ENCODE results near the gene RASA1.

RASA1 gene

DNA sequence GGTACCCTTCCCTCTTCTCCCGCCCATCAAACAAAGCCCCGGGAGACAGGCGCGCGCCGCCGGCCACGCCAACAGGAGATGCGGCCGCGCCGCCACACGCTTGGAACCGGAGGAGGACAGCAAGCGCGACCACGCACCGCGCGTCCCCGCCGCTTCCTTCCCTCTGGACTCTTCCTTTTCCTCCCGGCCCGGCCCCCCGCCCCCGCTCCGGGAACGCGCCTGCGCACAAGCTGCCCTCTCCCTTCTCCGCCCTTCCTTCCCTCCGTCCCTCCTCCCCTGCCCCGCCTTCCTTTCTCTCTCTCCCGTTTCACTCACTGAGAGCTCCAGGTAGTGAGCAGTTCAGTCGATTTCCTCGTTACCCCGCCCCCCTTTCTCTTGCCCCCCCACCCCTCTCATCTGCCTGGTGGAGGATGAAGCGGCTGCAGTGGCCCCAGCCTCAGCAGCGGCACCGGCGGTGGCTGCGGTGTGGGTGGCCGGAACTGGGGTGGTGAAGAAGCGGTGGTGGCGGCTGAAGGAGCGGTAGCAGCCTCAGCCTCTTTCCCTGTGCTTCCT lies at the start of gene RASA1:
RASA1 (plus strand) TSS at position 310 of the 552 bp plus-strand sequence. CDS start 569 bp downstream, outside the sequence.
- TF ChIP-seq GATA1 (IDR thresholded peaks at IDR 0.05; ENCODE audit: low read depth, low read length): no peak
- peak; percentile 71 for TF ChIP-seq POLR2A (IDR thresholded peaks at IDR 0.05; ENCODE audit: low read length)
- DNase-seq: peak; percentile 84 to 88

DNA sequence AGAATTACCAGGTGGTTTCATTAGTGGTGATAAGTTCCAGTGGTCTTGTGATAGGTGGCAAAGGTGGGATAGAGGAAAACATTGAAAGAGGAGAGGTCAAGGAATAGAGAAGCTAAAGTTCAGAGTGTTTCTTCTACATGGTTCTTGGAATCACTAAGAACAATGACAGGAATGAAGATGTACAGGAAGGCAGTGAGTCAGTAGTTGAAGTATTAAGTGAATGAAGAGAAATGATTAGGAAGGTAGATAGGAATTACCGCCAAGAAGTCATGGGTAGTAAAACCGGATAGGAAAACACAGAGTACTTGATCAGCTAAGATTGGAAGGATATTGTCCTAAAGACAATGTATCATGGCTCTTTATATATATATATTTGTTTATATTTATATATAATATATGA lies 37.9 kb upstream of the RASA1 start:
- TF ChIP-seq GATA1 (IDR thresholded peaks at IDR 0.05; ENCODE audit: low read depth, low read length): no peak
- no peak for TF ChIP-seq POLR2A (IDR thresholded peaks at IDR 0.05; ENCODE audit: low read length)
- no peak for DNase-seq

DNA sequence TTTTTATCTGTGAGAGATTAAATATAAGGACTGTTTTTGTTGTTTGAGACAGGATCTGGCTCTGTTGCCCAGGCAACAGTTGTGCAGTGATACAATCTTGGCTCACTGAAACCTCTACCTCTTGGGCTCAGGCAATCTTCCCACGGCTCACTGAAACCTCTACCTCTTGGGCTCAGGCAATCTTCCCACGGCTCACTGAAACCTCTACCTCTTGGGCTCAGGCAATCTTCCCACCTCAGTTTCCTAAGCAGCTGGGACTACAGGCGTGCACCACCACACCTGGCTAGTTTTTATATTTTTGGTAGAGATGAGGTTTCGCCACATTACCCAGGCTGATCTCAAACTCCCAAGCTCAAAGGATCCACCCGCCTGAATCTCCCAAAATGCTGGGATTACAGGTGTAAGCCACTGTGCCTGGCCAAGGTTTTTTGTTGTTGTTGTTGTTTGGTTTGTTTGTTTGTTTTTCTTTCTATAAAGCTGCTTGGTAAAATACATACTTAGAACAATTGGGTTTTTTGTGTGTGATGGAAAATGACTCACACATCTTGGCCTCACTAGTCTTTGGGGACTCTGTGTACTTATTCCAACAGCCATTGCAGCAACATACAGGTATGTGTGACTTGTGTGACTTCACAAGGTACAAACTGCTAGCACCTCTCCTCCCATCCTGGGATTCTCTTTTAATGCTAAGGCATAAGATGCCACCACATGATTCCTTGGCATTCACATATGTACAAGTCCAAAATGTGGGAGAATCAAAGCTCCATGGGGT lies 36.5 kb upstream of the RASA1 start:
- TF ChIP-seq GATA1 (IDR thresholded peaks at IDR 0.05; ENCODE audit: low read depth, low read length): no peak
- no peak for TF ChIP-seq POLR2A (IDR thresholded peaks at IDR 0.05; ENCODE audit: low read length)
- no peak for DNase-seq

- no peak for DNase-seq
- no peak for TF ChIP-seq POLR2A (IDR thresholded peaks at IDR 0.05; ENCODE audit: low read length)
- no peak for TF ChIP-seq GATA1 (IDR thresholded peaks at IDR 0.05; ENCODE audit: low read depth, low read length)
Observed at GRCh38 chr5:87233143-87233542, 34.5 kb upstream of the RASA1 start.

DNA sequence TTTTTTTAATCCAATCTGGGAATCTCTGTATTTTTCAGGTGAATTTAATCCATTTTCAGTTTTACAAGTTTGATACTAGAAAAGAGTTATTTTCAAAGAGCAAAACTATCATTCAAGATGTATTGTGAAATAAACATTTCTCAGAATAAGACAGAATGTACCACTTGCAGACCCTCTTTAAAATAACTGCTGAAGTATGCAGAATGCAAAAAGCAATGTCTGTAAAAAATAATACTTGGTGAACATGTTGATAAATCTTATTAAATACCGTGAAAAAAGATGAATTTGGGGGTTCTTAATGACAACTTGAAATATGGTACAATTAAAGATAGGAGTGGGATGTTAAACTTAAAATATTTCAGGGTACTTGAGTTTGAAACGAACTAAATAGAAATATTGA lies 26.1 kb upstream of the RASA1 start:
- no peak for DNase-seq
- no peak for TF ChIP-seq POLR2A (IDR thresholded peaks at IDR 0.05; ENCODE audit: low read length)
- no peak for TF ChIP-seq GATA1 (IDR thresholded peaks at IDR 0.05; ENCODE audit: low read depth, low read length)

- no peak for DNase-seq
- no peak for TF ChIP-seq POLR2A (IDR thresholded peaks at IDR 0.05; ENCODE audit: low read length)
- no peak for TF ChIP-seq GATA1 (IDR thresholded peaks at IDR 0.05; ENCODE audit: low read depth, low read length)
Observed at GRCh38 chr5:87242242-87242641, 25.4 kb upstream of the RASA1 start.

GRCh38 chr5:87243161-87243844 lies 24.4 kb upstream of the RASA1 start:
- TF ChIP-seq POLR2A (IDR thresholded peaks at IDR 0.05; ENCODE audit: low read length): no peak
- no peak for TF ChIP-seq GATA1 (IDR thresholded peaks at IDR 0.05; ENCODE audit: low read depth, low read length)
- no peak for DNase-seq

DNA sequence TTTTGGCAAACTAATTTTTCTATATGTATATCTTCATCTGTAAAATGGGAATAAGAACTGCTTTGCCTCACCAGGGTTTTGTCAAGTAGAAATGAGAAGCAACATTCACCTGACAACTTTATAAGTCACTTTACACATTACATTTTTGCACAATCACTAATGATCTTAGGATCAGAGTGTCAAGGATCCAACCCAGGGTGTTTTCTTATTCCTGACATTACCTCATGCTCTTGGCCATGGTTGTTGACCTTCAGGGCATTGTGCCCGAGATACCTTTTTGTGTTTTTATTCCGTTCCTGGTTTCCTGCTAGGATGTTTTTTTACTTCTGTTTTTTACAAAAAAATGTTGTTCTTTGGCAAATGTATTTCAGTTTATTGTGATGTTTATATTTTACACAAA lies 22.2 kb upstream of the RASA1 start:
- TF ChIP-seq GATA1 (IDR thresholded peaks at IDR 0.05; ENCODE audit: low read depth, low read length): no peak
- TF ChIP-seq POLR2A (IDR thresholded peaks at IDR 0.05; ENCODE audit: low read length): no peak
- no peak for DNase-seq

GRCh38 chr5:87246061-87246460 lies 21.6 kb upstream of the RASA1 start:
- no peak for DNase-seq

DNA sequence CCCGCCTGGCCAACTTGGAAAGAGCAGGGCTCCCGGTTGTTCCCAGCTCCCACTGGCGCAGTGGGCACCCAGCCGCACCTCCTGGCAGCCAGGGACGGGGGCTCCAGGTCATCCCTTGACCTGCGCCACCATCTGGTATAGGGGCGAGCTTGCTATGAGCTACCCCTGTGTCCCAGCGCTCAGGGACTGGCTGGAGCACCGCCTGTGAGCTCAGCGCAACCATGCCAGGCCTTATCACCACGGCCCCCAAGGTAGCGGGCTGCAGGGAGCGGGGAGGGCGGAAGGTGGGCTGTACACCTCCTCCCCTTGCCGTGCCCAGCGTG lies 15.4 kb upstream of the RASA1 start:
- no peak for DNase-seq
- TF ChIP-seq GATA1 (IDR thresholded peaks at IDR 0.05; ENCODE audit: low read depth, low read length) (no peak), POLR2A (IDR thresholded peaks at IDR 0.05; ENCODE audit: low read length) (no peak)

More at GRCh38 chr5:87246061-87246460, 21.6 kb upstream of the RASA1 start:
- TF ChIP-seq GATA1 (IDR thresholded peaks at IDR 0.05; ENCODE audit: low read depth, low read length) (no peak), POLR2A (IDR thresholded peaks at IDR 0.05; ENCODE audit: low read length) (no peak)

GRCh38 chr5:87254035-87254434 lies 13.6 kb upstream of the RASA1 start:
- TF ChIP-seq POLR2A (IDR thresholded peaks at IDR 0.05; ENCODE audit: low read length) (no peak), GATA1 (IDR thresholded peaks at IDR 0.05; ENCODE audit: low read depth, low read length) (no peak)
- DNase-seq: no peak

GRCh38 chr5:87258507-87258906 lies 9.2 kb upstream of the RASA1 start:
- DNase-seq: no peak
- TF ChIP-seq GATA1 (IDR thresholded peaks at IDR 0.05; ENCODE audit: low read depth, low read length) (no peak), POLR2A (IDR thresholded peaks at IDR 0.05; ENCODE audit: low read length) (no peak)

DNA sequence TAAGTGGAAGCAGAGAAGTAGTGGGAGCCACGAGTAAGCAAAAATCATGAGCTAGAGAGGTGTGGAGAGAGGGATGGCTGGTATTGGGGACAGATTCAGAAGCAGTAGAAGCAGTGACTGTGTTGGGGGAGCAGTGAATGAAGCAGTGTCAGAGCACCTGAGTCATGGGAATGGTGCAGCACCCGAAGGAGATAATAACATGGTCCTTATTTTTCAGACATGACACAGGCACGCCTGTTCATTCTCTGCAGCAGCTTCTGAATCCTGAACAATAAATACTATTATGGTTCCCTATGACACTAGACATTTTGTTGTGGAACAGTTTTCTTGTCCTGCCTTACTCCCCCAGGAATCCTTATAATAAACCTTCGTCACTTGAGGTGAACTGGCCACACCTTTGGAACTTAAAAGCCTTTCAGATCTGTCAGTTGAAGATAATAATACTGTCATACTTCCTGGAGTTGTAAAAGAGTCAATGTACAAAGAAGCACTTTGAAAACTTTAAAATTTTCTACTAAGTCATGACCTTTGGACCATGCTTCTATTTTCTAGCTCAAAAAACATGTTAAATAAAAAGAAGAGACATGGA lies 7.0 kb upstream of the RASA1 start:
- DNase-seq: no peak
- no peak for TF ChIP-seq GATA1 (IDR thresholded peaks at IDR 0.05; ENCODE audit: low read depth, low read length)
- TF ChIP-seq POLR2A (IDR thresholded peaks at IDR 0.05; ENCODE audit: low read length): no peak

- TF ChIP-seq GATA1 (IDR thresholded peaks at IDR 0.05; ENCODE audit: low read depth, low read length) (no peak), POLR2A (IDR thresholded peaks at IDR 0.05; ENCODE audit: low read length) (no peak)
- DNase-seq: no peak
Observed at GRCh38 chr5:87263498-87263897, 4.2 kb upstream of the RASA1 start.

All from erythroblast (primary cell).